ENCODE measurements around the gene PLPPR5. TPM values are rescaled to one million over a fixed set of nuclear protein-coding genes. Genes with fewer than 3 reads are reported as not detected.

The PLPPR5 gene
- total and polyA plus RNA-seq, 2 donors (not counting 1 experiment from before 2014, with no cell fraction given), result under 0.01 to 0.25 TPM

GRCh38 chr1:98975113-98975512 is 29.5 kb downstream of the PLPPR5 start:
- Histone ChIP-seq H3K27ac (ENCODE audit: insufficient read depth, low read length) (no peak overlapping the region), H3K4me1 (ENCODE audit: control insufficient read depth, extremely low read depth, insufficient read depth, low read length) (no peaks in the 10 kb centered on the region), H3K4me2 (ENCODE audit: extremely low read depth, insufficient read depth, low read length) (no peak overlapping the region), H2AFZ (ENCODE audit: low read length) (no peak overlapping the region), H3K9me3 (ENCODE audit: control insufficient read depth, insufficient read depth, low read depth, low read length) (no peaks in the 10 kb centered on the region), H3K9ac (ENCODE audit: insufficient read depth, low read length) (no peak overlapping the region), H3K36me3 (ENCODE audit: control insufficient read depth, insufficient read depth, low read length) (no peaks in the 10 kb centered on the region), H3K4me3 (replicated peaks in 1 of 4; ENCODE audit: control extremely low read depth in 1 of 4, insufficient read depth in 1 of 4, low read depth in 3 of 4, low read length in 4 of 4) (no peak overlapping the region), H3K27me3 (ENCODE audit: control insufficient read depth, insufficient read depth, low read length) (no peaks in the 10 kb centered on the region), H3K79me2 (ENCODE audit: control insufficient read depth, insufficient read depth, low read length) (no peaks in the 10 kb centered on the region), H4K20me1 (ENCODE audit: control insufficient read depth, extremely low read depth, insufficient read depth, low read length) (no peaks in the 10 kb centered on the region)
- DNase-seq (ENCODE audit: low read depth in 2 of 2), result peak in 1 of 2 donors; percentile 5
- TF ChIP-seq, protein P1, sequence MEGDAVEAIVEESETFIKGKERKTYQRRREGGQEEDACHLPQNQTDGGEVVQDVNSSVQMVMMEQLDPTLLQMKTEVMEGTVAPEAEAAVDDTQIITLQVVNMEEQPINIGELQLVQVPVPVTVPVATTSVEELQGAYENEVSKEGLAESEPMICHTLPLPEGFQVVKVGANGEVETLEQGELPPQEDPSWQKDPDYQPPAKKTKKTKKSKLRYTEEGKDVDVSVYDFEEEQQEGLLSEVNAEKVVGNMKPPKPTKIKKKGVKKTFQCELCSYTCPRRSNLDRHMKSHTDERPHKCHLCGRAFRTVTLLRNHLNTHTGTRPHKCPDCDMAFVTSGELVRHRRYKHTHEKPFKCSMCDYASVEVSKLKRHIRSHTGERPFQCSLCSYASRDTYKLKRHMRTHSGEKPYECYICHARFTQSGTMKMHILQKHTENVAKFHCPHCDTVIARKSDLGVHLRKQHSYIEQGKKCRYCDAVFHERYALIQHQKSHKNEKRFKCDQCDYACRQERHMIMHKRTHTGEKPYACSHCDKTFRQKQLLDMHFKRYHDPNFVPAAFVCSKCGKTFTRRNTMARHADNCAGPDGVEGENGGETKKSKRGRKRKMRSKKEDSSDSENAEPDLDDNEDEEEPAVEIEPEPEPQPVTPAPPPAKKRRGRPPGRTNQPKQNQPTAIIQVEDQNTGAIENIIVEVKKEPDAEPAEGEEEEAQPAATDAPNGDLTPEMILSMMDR (conservative IDR thresholded peaks at IDR 0.05 in 1 of 2, IDR thresholded peaks at IDR 0.05 in 1 of 2; ENCODE audit: low read depth in 1 of 2, low read length in 2 of 2), result no peak
- TF ChIP-seq EZH2 (IDR thresholded peaks at IDR 0.05; ENCODE audit: low read length, missing control alignments), result no peak

DNA sequence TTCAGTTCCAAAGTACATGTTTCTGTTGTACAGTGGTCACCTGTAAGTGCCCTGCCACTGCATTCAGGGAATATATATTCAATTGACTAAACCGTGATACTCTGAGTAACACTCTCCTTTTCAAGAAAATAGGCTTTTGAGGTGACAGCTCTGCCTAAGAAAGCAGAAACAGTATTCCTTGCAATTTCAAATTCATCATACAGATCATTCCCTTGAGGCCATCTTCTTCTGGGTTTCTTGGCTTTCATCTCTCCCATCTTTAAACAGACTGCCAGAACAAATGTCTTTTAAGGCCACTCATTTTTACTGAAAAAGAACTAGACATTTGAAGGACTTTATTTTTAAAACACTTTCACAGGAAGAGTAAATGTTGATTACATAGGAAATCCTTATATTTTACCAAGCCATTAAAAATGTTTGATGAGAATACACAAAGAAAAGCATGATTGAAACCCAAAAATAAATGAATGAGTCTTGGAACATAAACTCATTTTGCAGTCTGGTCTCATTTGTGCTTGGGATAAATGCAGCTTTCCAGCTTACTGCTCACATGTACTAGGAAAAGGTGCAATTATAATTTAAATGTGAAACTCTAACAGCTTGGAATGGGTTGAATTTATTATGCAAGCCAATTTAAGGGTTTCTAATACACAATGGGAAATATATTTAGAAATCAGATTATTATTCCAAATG is 34.7 kb downstream of the PLPPR5 start:
- Histone ChIP-seq H3K9me3 (ENCODE audit: control insufficient read depth, insufficient read depth, low read depth, low read length) (no peaks in the 10 kb centered on the region), H3K4me2 (ENCODE audit: extremely low read depth, insufficient read depth, low read length) (no peak overlapping the region), H3K27me3 (ENCODE audit: control insufficient read depth, insufficient read depth, low read length) (no peaks in the 10 kb centered on the region), H3K4me3 (replicated peaks in 1 of 4; ENCODE audit: control extremely low read depth in 1 of 4, insufficient read depth in 1 of 4, low read depth in 3 of 4, low read length in 4 of 4) (no peak overlapping the region), H3K4me1 (ENCODE audit: control insufficient read depth, extremely low read depth, insufficient read depth, low read length) (no peaks in the 10 kb centered on the region), H3K27ac (ENCODE audit: insufficient read depth, low read length) (no peak overlapping the region), H3K36me3 (ENCODE audit: control insufficient read depth, insufficient read depth, low read length) (no peaks in the 10 kb centered on the region), H3K79me2 (ENCODE audit: control insufficient read depth, insufficient read depth, low read length) (no peaks in the 10 kb centered on the region), H4K20me1 (ENCODE audit: control insufficient read depth, extremely low read depth, insufficient read depth, low read length) (no peaks in the 10 kb centered on the region), H2AFZ (ENCODE audit: low read length) (no peak overlapping the region), H3K9ac (ENCODE audit: insufficient read depth, low read length) (no peak overlapping the region)
- no peak for DNase-seq (ENCODE audit: low read depth in 2 of 2)
- TF ChIP-seq, protein P1 (conservative IDR thresholded peaks at IDR 0.05 in 1 of 2, IDR thresholded peaks at IDR 0.05 in 1 of 2; ENCODE audit: low read depth in 1 of 2, low read length in 2 of 2), result no peak
- TF ChIP-seq EZH2 (IDR thresholded peaks at IDR 0.05; ENCODE audit: low read length, missing control alignments), result no peak

DNA sequence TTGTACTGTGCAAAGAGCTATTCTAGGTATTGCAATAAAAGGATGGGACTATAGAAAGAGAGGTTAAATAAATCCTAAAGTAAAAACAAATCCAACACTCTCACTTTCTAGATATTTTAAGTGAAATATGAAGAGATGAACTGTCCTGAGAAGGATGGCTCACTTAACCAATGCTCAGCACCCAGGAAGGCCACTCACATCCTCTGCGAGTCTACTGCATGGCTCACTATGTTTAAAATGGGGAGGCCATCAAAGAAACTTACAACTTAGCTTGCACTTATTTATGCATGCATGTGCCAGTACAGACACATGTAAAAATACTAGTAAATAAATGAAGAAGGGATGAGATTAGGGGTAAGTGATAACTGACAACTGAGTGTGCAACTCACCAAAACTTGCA is 37.5 kb downstream of the PLPPR5 start:
- TF ChIP-seq, protein P1 (conservative IDR thresholded peaks at IDR 0.05 in 1 of 2, IDR thresholded peaks at IDR 0.05 in 1 of 2; ENCODE audit: low read depth in 1 of 2, low read length in 2 of 2), result no peak
- no peak for TF ChIP-seq EZH2 (IDR thresholded peaks at IDR 0.05; ENCODE audit: low read length, missing control alignments)
- no peak overlapping the region for H3K9ac ChIP-seq (ENCODE audit: insufficient read depth, low read length)
- H2AFZ ChIP-seq (ENCODE audit: low read length), result no peak overlapping the region
- H3K79me2 ChIP-seq (ENCODE audit: control insufficient read depth, insufficient read depth, low read length), result no peaks in the 10 kb centered on the region
- H4K20me1 ChIP-seq (ENCODE audit: control insufficient read depth, extremely low read depth, insufficient read depth, low read length), result no peaks in the 10 kb centered on the region
- no peak for DNase-seq (ENCODE audit: low read depth in 2 of 2)
- no peaks in the 10 kb centered on the region for H3K27me3 ChIP-seq (ENCODE audit: control insufficient read depth, insufficient read depth, low read length)
- no peak overlapping the region for H3K4me3 ChIP-seq (replicated peaks in 1 of 4; ENCODE audit: control extremely low read depth in 1 of 4, insufficient read depth in 1 of 4, low read depth in 3 of 4, low read length in 4 of 4)
- peaks cover 6% of the 10 kb centered on the region for H3K4me1 ChIP-seq (ENCODE audit: control insufficient read depth, extremely low read depth, insufficient read depth, low read length)
- no peak overlapping the region for H3K4me2 ChIP-seq (ENCODE audit: extremely low read depth, insufficient read depth, low read length)
- H3K27ac ChIP-seq (ENCODE audit: insufficient read depth, low read length), result no peak overlapping the region
- H3K9me3 ChIP-seq (ENCODE audit: control insufficient read depth, insufficient read depth, low read depth, low read length), result no peaks in the 10 kb centered on the region
- no peaks in the 10 kb centered on the region for H3K36me3 ChIP-seq (ENCODE audit: control insufficient read depth, insufficient read depth, low read length)
